Gastroesophageal sphincter (tissue), 3 donors: ENCODE measurements around the gene NLGN1.

Experiments
- CTCF ChIP-seq, 4 experiments: fragments of 200-600 bp in 2 of 4; fragments of 450-650 bp in 2 of 4; sonication (generic) in 1 of 4; IDR thresholded peaks; one replicate each; pipeline ENCODE4 v1.5.1; 2017 to 2019; ENCODE audit warnings: antibody characterized with exemption in 4 of 4, mild to moderate bottlenecking in 2 of 4, moderate library complexity in 2 of 4
- EP300 ChIP-seq: sonication (generic); formaldehyde crosslinking; IDR thresholded peaks from one replicate; pipeline ENCODE4 v1.6.1; 2017; ENCODE audit warnings: antibody characterized with exemption, mild to moderate bottlenecking
- POLR2AphosphoS5 ChIP-seq: sonication (generic); formaldehyde crosslinking; IDR thresholded peaks from one replicate; pipeline ENCODE4 v1.6.1; 2017; ENCODE audit warnings: antibody characterized with exemption

GRCh38 chr3:173465112-173465511 lies 67.6 kb downstream of the NLGN1 start:
- no peak for TF ChIP-seq CTCF (IDR thresholded peaks at IDR 0.05)
- TF ChIP-seq POLR2AphosphoS5: no peak
- TF ChIP-seq EP300: no peak
